PC-3 (cell line): Measurements from ENCODE around the gene PBRM1. TPM values are rescaled to one million over a fixed set of nuclear protein-coding genes. Genes with fewer than 3 reads are reported as not detected.

Experiments
- ATAC-seq: fragments of 200-7000 bp; cut with Tn5 transposase; 2 replicates; pipeline ENCODE4 v1.9.1; 2020; ENCODE audit warnings: mild to moderate bottlenecking, moderate library complexity
- BruUV-seq: library from RNA; stranded (reverse); fragments of 400-500 nt; replicated peaks from 2 replicates; lab custom pipeline; 2021; lab: Mats Ljungman, UMichigan
- CTCF ChIA-PET: fragments of 300-600 bp; sonication (Branson Sonifier 250); formaldehyde crosslinking; loops from one replicate; lab custom pipeline; 2022; ENCODE audit warnings: antibody characterized with exemption; lab: Charles Lee
- POLR2A ChIA-PET: fragments of 300-600 bp; sonication (Branson Sonifier 250); formaldehyde crosslinking; loops from one replicate; lab custom pipeline; 2022; ENCODE audit warnings: antibody characterized with exemption; ENCODE audit not compliant: unreplicated experiment; lab: Charles Lee
- DNase-seq: peaks from one replicate; pipeline ENCODE4 v3.0.0-alpha.2; 2015
- H2AFZ ChIP-seq: fragments of 300-600 bp; sonication (generic); 2 replicates; pipeline ENCODE4 v1.6.0; 2016; ENCODE audit warnings: antibody characterized with exemption, low read length
- H3F3A ChIP-seq: fragments of 300-600 bp; sonication (generic); one replicate; pipeline ENCODE4 v1.6.0; 2017; ENCODE audit warnings: antibody characterized with exemption, low read length, control low read depth, mild to moderate bottlenecking; ENCODE audit not compliant: unreplicated experiment
- H3K27ac ChIP-seq: fragments of 300-600 bp; sonication (generic); 2 replicates; pipeline ENCODE4 v1.5.1; 2016; ENCODE audit warnings: mild to moderate bottlenecking, low read length
- H3K27me3 ChIP-seq: fragments of 300-600 bp; sonication (generic); 2 replicates; pipeline ENCODE4 v1.6.1; 2016; ENCODE audit warnings: low read length, mixed read lengths
- H3K36me3 ChIP-seq: fragments of 300-600 bp; sonication (generic); 2 replicates; pipeline ENCODE4 v1.6.1; 2016; ENCODE audit warnings: low read depth, mixed run types, low read length, mixed read lengths
- H3K4me1 ChIP-seq: fragments of 300-600 bp; sonication (generic); 2 replicates; pipeline ENCODE4 v1.5.1; 2016; ENCODE audit warnings: low read length; ENCODE audit not compliant: insufficient read depth
- H3K4me2 ChIP-seq: fragments of 300-600 bp; sonication (generic); 2 replicates; pipeline ENCODE4 v1.6.0; 2016; ENCODE audit warnings: low read length
- H3K4me3 ChIP-seq: fragments of 300-600 bp; sonication (generic); 2 replicates; pipeline ENCODE4 v1.5.1; 2016; ENCODE audit warnings: mild to moderate bottlenecking, low read length, mixed read lengths
- H3K79me2 ChIP-seq: fragments of 300-600 bp; sonication (generic); 2 replicates; pipeline ENCODE4 v1.6.1; 2017; ENCODE audit warnings: low read length, mixed read lengths
- H3K9ac ChIP-seq: fragments of 300-600 bp; sonication (generic); 2 replicates; pipeline ENCODE4 v1.6.0; 2016; ENCODE audit warnings: mild to moderate bottlenecking, low read length
- H3K9me2 ChIP-seq: fragments of 300-600 bp; sonication (generic); replicated peaks from 2 replicates; pipeline ENCODE4 v1.6.1; 2016; ENCODE audit warnings: mixed run types, low read length, mixed read lengths
- H3K9me3 ChIP-seq: fragments of 300-600 bp; sonication (generic); 2 replicates; pipeline ENCODE4 v1.6.1; 2016; ENCODE audit warnings: low read length, mixed read lengths
- H4K20me1 ChIP-seq: fragments of 300-600 bp; sonication (generic); 2 replicates; pipeline ENCODE4 v1.6.1; 2016; ENCODE audit warnings: low read length, mixed read lengths
- CTCF ChIP-seq: fragments of 300-600 bp; sonication (generic); conservative IDR thresholded peaks from 2 replicates; pipeline ENCODE4 v1.5.1; 2017; ENCODE audit warnings: antibody characterized with exemption, low read depth, mild to moderate bottlenecking, low read length
- EZH2 ChIP-seq: fragments of 300-600 bp; sonication (generic); IDR thresholded peaks from one replicate; pipeline ENCODE4 v1.6.1; 2017; ENCODE audit warnings: antibody characterized with exemption, mild to moderate bottlenecking, low read length; ENCODE audit not compliant: unreplicated experiment
- EZH2phosphoT487 ChIP-seq: fragments of 300-600 bp; sonication (generic); IDR thresholded peaks from 2 replicates; pipeline ENCODE4 v1.6.1; 2018; ENCODE audit warnings: mild to moderate bottlenecking, antibody characterized with exemption, low read length, borderline replicate concordance
- intact Hi-C: fragments of 100-400 bp; cut with micrococcal nuclease; formaldehyde crosslinking; loops from 2 replicates; pipeline ENCODE4 v1.9.0; 2023
- total RNA-seq: library from RNA; depleted of rRNA; stranded (reverse); fragments of >200 nt; gene quantifications from 2 replicates; pipeline ENCODE4 v1.2.3, GENCODE V29; 2014

Gene PBRM1
- total RNA-seq, 1 experiment from 2014 or later, result 59.7 TPM

DNA sequence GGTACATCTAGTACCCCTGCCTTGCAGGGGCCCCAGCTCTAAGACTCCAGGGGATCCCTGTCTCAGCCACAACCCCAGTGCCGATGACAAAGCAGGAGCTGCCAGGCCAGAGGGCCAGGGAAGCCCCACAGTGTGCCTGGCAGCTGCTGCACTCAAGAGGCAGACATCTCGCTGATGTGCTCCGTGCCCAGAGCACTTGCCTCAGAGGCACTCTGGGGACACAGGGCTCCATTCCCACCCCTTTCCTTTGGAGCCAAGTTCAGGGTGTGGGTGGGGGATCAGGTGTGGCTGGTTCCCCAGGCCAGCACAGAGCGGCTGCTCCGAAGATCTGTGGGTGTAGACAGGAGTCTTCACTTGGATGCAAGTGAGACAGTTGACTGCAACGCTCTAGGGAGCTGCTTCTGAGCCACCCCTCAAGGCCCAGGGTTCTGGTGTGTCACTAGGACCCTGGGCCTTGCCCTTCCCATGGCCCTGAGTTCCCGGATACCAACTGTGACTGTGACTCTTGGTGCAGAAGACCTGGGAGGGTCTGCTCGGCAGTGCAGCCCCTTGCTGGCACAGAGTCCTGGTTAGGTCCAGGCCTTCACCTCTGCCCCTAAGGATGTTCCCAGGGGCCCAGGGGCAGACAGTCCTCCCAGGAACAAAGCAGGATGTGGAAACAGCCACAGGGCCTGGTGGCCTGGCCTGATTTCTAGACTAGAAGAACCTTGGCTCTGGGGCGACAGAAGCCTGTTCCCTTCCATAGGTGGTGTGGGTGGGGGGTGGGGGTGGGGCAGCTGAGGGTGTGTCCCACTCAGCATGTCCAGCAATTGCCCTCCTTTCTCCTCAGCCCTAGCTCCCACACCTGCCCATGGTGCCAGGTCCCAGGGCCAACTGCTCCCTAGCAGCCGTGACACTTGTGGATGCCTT lies 154.5 kb downstream of the PBRM1 start:
- Histone ChIP-seq H3K4me1 (peaks cover 33% of the 10 kb centered on the region), H3K9ac (no peak overlapping the region), H2AFZ (no peak overlapping the region), H3K9me3 (no peaks in the 10 kb centered on the region), H3F3A (no peaks in the 10 kb centered on the region), H3K4me3 (no peak overlapping the region), H3K4me2 (peak overlapping the region; percentile 87; the same call in 1 of the 2 replicates), H3K79me2 (peaks cover 43% of the 10 kb centered on the region), H3K9me2 (no peaks in the 10 kb centered on the region), H3K27me3 (no peaks in the 10 kb centered on the region), H3K36me3 (peaks cover 9% of the 10 kb centered on the region), H4K20me1 (peaks cover 8% of the 10 kb centered on the region; the same call in 1 of the 2 replicates), H3K27ac (no peak overlapping the region)
- ATAC-seq (no peak), DNase-seq (no peak)
- ChIA-PET POLR2A (no interaction called here), CTCF (no interaction called here)
- TF ChIP-seq EZH2, result no peak
- TF ChIP-seq CTCF, result no peak
- TF ChIP-seq EZH2phosphoT487, result no peak
- intact Hi-C loops, result loop anchor here (10.0 kb wide), 1 partner anchor 154 kb away; the partner anchor contains the start of genes GNL3 and PBRM1
- no TSS peak for BruUV-seq

GRCh38 chr3:52529376-52530333 lies 156.1 kb downstream of the PBRM1 start:
- Histone ChIP-seq H3K9me2 (no peaks in the 10 kb centered on the region), H3K27me3 (no peaks in the 10 kb centered on the region), H3K9ac (no peak overlapping the region), H3K27ac (no peak overlapping the region), H3K9me3 (no peaks in the 10 kb centered on the region), H3K4me2 (no peak overlapping the region), H3K36me3 (peaks cover 13% of the 10 kb centered on the region), H2AFZ (no peak overlapping the region), H3F3A (no peaks in the 10 kb centered on the region), H3K79me2 (peaks cover 43% of the 10 kb centered on the region), H3K4me1 (peaks cover 25% of the 10 kb centered on the region), H3K4me3 (no peak overlapping the region), H4K20me1 (peaks cover 8% of the 10 kb centered on the region; the same call in 1 of the 2 replicates)
- intact Hi-C loops, result loop anchor here (10.0 kb wide), 1 partner anchor 155 kb away; the partner anchor contains the start of genes GNL3 and PBRM1
- ChIA-PET POLR2A (no interaction called here), CTCF (no interaction called here)
- TF ChIP-seq CTCF, result no peak
- no peak for TF ChIP-seq EZH2
- no peak for TF ChIP-seq EZH2phosphoT487
- ATAC-seq (no peak), DNase-seq (no peak)
- no TSS peak for BruUV-seq
